ENCODE measurements around the gene FAM53C. TPM values are rescaled to one million over a fixed set of nuclear protein-coding genes. Genes with fewer than 3 reads are reported as not detected.
"Not testable (repeated sequence)": the region's sequence is repeated elsewhere in the genome, so short reads cannot be mapped to it uniquely, and the experiment has no call there.

FAM53C gene
- total RNA-seq, 1 donor from 2014 or later, result 13.7 TPM

- H3K4me3 ChIP-seq (ENCODE audit: low read depth, low read length), result no peak overlapping the region
- no peak for TF ChIP-seq CTCF (conservative IDR thresholded peaks at IDR 0.05; ENCODE audit: low read depth, low read length)
- no peak for DNase-seq (ENCODE audit: low read depth)
Observed at GRCh38 chr5:138371454-138371853, 33.4 kb downstream of the FAM53C start.

- DNase-seq (ENCODE audit: low read depth), result no peak
- TF ChIP-seq CTCF (conservative IDR thresholded peaks at IDR 0.05; ENCODE audit: low read depth, low read length), result no peak
- H3K4me3 ChIP-seq (ENCODE audit: low read depth, low read length), result no peak overlapping the region
Observed at GRCh38 chr5:138372225-138372624, 34.2 kb downstream of the FAM53C start.

GRCh38 chr5:138372653-138373052, 34.6 kb downstream of the FAM53C start:
- TF ChIP-seq CTCF (conservative IDR thresholded peaks at IDR 0.05; ENCODE audit: low read depth, low read length), result no peak
- no peak overlapping the region for H3K4me3 ChIP-seq (ENCODE audit: low read depth, low read length)
- no peak for DNase-seq (ENCODE audit: low read depth)

GRCh38 chr5:138382347-138382746, 44.3 kb downstream of the FAM53C start:
- no peak for DNase-seq (ENCODE audit: low read depth)
- no peak overlapping the region for H3K4me3 ChIP-seq (ENCODE audit: low read depth, low read length)
- TF ChIP-seq CTCF (conservative IDR thresholded peaks at IDR 0.05; ENCODE audit: low read depth, low read length), result no peak

GRCh38 chr5:138385660-138386059, 47.6 kb downstream of the FAM53C start:
- H3K4me3 ChIP-seq (ENCODE audit: low read depth, low read length), result no peak overlapping the region
- no peak for DNase-seq (ENCODE audit: low read depth)
- no peak for TF ChIP-seq CTCF (conservative IDR thresholded peaks at IDR 0.05; ENCODE audit: low read depth, low read length)

GRCh38 chr5:138386290-138386689, 48.2 kb downstream of the FAM53C start:
- no peak overlapping the region for H3K4me3 ChIP-seq (ENCODE audit: low read depth, low read length)
- no peak for TF ChIP-seq CTCF (conservative IDR thresholded peaks at IDR 0.05; ENCODE audit: low read depth, low read length)
- no peak for DNase-seq (ENCODE audit: low read depth)

GRCh38 chr5:138389332-138389731, 51.3 kb downstream of the FAM53C start:
- no peak for TF ChIP-seq CTCF (conservative IDR thresholded peaks at IDR 0.05; ENCODE audit: low read depth, low read length)
- H3K4me3 ChIP-seq (ENCODE audit: low read depth, low read length), result no peak overlapping the region
- DNase-seq (ENCODE audit: low read depth), result no peak

- not testable (repeated sequence) for DNase-seq (ENCODE audit: low read depth); H3K4me3 ChIP-seq (ENCODE audit: low read depth, low read length)
Observed at GRCh38 chr5:138389911-138390310, 51.8 kb downstream of the FAM53C start.

Data from epithelial cell of proximal tubule (primary cell).